GM12892 (cell line): Measurements from ENCODE around the gene SPIN2B.
"Not testable (repeated sequence)": the region's sequence is repeated elsewhere in the genome, so short reads cannot be mapped to it uniquely, and the experiment has no call there.

Experiments
- DNase-seq: peaks from one replicate; pipeline ENCODE4 v3.0.0; 2011; ENCODE audit not compliant: insufficient read length
- FAIRE-seq: peaks from 2 replicates; lab custom pipeline; 2011; peaks lifted over from hg19 to GRCh38; lab: Jason Lieb, UNC
- POLR2A ChIP-seq: IDR thresholded peaks from 2 replicates; pipeline ENCODE4 v1.6.1; 2011; ENCODE audit warnings: low read depth, low read length, control low read depth
- POLR2AphosphoS5 ChIP-seq: IDR thresholded peaks from 2 replicates; pipeline ENCODE4 v1.6.1; 2011; ENCODE audit warnings: low read depth, low read length, control low read depth
- TAF1 ChIP-seq: IDR thresholded peaks from 2 replicates; pipeline ENCODE4 v1.6.1; 2011; ENCODE audit warnings: low read depth, mild to moderate bottlenecking, control low read depth, low read length, borderline replicate concordance

The SPIN2B gene

GRCh38 chrX:57132046-57132445, 10.7 kb upstream of the SPIN2B start:
- TF ChIP-seq TAF1 (no peak), POLR2AphosphoS5 (no peak), POLR2A (no peak)
- FAIRE-seq: no peak
- no peak for DNase-seq

GRCh38 chrX:57121816-57122215, 468 bp upstream of the SPIN2B start:
- DNase-seq (no peak), FAIRE-seq (no peak)
- TF ChIP-seq POLR2A (no peak), TAF1 (no peak), POLR2AphosphoS5 (no peak)

- FAIRE-seq, DNase-seq: not testable (repeated sequence)
Measured at GRCh38 chrX:57120619-57121161, 658 bp downstream of the SPIN2B start.

- FAIRE-seq (no peak), DNase-seq (no peak)
- TF ChIP-seq POLR2AphosphoS5: no peak
- TF ChIP-seq POLR2A: no peak
- TF ChIP-seq TAF1: no peak
Measured at GRCh38 chrX:57119416-57119815, 1.9 kb downstream of the SPIN2B start.

- FAIRE-seq: not testable (repeated sequence)
Measured at GRCh38 chrX:57117566-57117965, 3.8 kb downstream of the SPIN2B start.

GRCh38 chrX:57104921-57105398, 16.4 kb downstream of the SPIN2B start:
- FAIRE-seq: no peak
- DNase-seq: no peak
- no peak for TF ChIP-seq POLR2AphosphoS5
- no peak for TF ChIP-seq POLR2A
- TF ChIP-seq TAF1: no peak

More at GRCh38 chrX:57117566-57117965, 3.8 kb downstream of the SPIN2B start:
- not testable (repeated sequence) for DNase-seq

- TF ChIP-seq POLR2A (no peak), POLR2AphosphoS5 (no peak), TAF1 (no peak)
- FAIRE-seq (no peak), DNase-seq (no peak)
Measured at GRCh38 chrX:57104406-57104805, 16.9 kb downstream of the SPIN2B start.

GRCh38 chrX:57103489-57103888, 17.9 kb downstream of the SPIN2B start:
- no peak for TF ChIP-seq POLR2A
- TF ChIP-seq POLR2AphosphoS5: no peak
- TF ChIP-seq TAF1: no peak
- no peak for DNase-seq
- no peak for FAIRE-seq

GRCh38 chrX:57102918-57103317, 18.4 kb downstream of the SPIN2B start:
- not testable (repeated sequence) for FAIRE-seq, DNase-seq

- DNase-seq (no peak), FAIRE-seq (no peak)
Measured at GRCh38 chrX:57083143-57083542, 38.2 kb downstream of the SPIN2B start.

GRCh38 chrX:57074458-57074857, 46.9 kb downstream of the SPIN2B start:
- TF ChIP-seq TAF1 (no peak), POLR2A (no peak), POLR2AphosphoS5 (no peak)
- no peak for FAIRE-seq
- no peak for DNase-seq

More at GRCh38 chrX:57083143-57083542, 38.2 kb downstream of the SPIN2B start:
- no peak for TF ChIP-seq POLR2AphosphoS5
- no peak for TF ChIP-seq POLR2A
- no peak for TF ChIP-seq TAF1

GRCh38 chrX:57070185-57070984, 51.0 kb downstream of the SPIN2B start:
- FAIRE-seq: no peak
- no peak for DNase-seq
- TF ChIP-seq TAF1: no peak
- TF ChIP-seq POLR2A: no peak
- TF ChIP-seq POLR2AphosphoS5: no peak
